GM21423 (cell line): ENCODE data around the gene FAM83E.
"Not testable (repeated sequence)": the region's sequence is repeated elsewhere in the genome, so short reads cannot be mapped to it uniquely, and the experiment has no call there.

Source experiments
- ATAC-seq: cut with Tn5 transposase; IDR thresholded peaks from one replicate; pipeline ENCODE4 v1.9.1; 2021; ENCODE audit warnings: mild to moderate bottlenecking, moderate library complexity; ENCODE audit not compliant: unreplicated experiment

Gene FAM83E

GRCh38 chr19:48641850-48642249 lies 27.0 kb upstream of the FAM83E start:
- ATAC-seq, result no peak

DNA sequence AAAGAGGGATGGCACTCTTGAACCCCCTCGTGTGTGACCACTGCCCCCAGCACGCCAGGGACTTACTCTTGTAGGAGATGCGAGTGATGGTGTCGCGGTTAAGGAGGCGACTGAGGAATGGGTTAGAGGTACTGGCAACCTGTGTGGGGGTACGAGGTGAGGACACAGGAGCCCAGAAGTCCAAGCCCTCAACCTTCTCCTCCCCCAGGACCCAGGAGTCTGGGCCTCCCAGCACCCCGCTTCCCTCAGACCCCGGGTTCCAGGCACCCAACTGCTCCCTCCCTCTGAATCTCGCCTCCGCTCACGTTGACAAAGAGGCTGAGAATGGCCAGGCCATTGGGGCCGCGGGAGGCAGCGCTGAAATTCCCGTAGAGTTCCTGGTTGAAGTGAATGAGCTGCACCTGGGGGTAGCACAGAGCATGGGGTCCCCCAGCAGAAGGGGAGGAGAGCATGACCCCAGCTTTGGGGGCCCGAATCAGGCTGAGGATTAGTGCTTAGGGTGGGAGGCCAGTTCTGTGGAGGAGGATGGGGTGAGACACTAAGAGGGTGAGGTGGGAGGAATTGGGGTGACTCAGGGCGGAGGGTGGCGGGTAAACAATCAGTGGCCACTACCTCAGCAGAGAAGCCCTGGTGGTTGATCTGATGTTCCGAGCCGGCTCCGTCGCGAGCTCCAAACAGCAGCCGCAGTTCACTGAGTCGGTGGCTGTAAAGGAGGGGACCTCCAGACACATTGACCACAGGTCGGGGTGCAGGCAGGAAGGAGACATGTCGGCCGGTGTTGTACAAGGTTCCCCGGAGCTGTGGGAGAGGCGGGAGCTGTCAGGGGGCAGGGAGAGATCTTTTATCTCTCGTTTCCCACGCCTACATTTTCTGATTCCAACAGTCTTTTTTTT lies 24.9 kb upstream of the FAM83E start:
- ATAC-seq, result no peak

DNA sequence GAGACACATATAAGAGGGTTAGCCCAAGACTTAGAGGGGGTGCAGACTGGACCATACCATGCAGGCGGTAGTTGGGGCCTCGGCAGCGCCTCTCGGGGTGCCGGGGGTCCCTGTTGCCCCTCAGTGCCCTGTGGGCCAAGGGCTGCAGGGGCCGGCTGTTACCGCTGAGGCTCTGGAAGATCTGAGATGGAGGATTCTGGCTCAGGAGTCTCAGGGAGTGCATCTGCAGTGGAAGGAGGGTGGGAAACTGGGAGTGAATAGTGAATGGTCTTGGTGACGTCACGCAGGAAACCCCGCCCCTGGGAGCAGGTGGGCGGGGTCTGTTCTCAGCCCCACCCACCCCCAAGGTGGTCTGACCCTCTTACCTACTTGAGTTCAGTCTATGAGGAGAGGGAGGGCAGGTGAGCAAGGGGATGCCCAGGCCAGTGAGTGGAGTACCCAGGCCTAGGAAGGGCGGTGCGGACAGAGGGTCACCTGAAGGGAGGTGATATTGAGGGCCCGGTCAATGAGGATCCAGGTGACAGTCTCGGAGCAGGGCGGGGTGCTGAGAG lies 24.0 kb upstream of the FAM83E start:
- ATAC-seq, result no peak

- ATAC-seq, result peak; percentile 10
These were observed 23.3 kb upstream of the FAM83E start for GRCh38 chr19:48637948-48638830.

- ATAC-seq, result peak; percentile 66
These were observed 22.6 kb upstream of the FAM83E start for GRCh38 chr19:48637449-48637947.

DNA sequence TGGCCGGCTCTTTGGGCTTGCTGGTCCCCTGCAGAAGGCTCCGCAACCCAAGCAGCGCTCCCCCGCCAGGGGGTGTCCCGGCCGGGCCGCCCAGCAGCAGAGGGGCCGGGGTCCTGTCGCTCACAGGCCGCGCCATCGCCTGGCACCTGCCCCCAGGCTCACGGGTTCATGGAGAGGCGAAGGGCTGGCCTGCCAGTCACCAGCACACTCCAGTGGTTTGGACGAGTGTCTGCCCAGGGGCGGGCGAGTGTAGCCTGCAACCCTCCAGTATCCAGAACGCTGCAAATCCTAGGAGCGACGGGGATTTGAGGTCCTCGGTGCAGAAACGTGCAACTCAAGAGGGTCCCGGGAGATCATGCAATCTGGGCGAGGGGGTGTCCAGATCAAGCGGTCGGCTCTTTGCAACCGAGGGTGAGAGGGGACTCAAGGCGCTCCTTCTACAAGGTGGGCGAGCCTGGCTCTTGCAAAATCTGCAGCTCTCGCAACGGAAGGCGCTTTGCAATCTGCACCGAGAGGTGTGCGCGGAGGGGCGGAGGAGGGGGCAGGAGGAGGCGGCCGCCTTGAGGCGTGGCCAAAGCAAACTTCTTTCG lies 22.1 kb upstream of the FAM83E start, which contains the start of gene DBP:
TSS of gene DBP (minus strand) at position 521 of the 590 bp plus-strand sequence. CDS start at position 136, 385 bp downstream.
- no peak for ATAC-seq

GRCh38 chr19:48635966-48636858 lies 21.3 kb upstream of the FAM83E start:
- ATAC-seq, result no peak

- ATAC-seq, result no peak
These were observed 20.5 kb upstream of the FAM83E start for GRCh38 chr19:48635263-48635965.

DNA sequence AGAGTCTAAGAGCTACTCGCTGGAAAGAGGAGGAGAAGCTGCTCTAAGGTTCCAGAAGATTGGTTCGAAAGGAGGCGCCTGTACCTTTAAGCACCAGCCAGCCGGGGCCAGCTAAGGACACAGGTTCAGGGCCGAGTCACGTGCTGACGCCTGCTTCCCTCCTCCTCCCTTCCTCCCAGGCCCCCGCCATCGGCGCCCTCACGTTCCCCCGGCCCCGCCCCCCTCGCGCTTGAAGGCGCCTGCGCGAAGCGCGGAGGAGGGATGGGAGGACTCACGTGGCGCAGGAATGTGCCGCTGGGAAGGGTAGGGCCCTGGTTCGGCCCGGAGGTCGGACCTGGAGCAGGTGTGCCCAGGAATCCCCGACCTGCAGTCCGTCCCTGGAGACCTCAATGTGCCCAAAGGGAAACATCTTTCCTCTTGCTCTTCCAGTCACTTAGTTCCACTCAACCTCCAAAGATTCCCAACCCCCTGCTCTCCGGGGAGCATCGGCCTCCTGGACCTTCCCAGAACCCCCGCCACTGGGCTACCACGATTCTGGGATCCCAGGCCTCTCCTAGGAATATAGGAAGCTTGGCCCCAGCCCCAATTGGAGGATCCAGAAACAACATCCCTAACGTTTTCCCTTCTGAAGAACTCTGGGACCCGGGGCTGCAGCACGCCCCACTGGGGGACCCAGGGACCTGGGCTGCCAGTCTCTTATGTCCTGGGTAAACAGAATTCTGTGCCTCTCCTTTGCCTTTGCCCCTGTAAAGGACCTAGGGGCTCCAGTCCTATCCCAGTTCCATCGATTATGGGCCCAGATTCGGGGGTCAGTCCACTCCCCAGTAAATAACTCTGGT lies 19.8 kb upstream of the FAM83E start:
- peak; percentile 23 for ATAC-seq

- no peak for ATAC-seq
These were observed 19.1 kb upstream of the FAM83E start for GRCh38 chr19:48634036-48634342.

- ATAC-seq, result no peak
These were observed 18.5 kb upstream of the FAM83E start for GRCh38 chr19:48633148-48634035.

DNA sequence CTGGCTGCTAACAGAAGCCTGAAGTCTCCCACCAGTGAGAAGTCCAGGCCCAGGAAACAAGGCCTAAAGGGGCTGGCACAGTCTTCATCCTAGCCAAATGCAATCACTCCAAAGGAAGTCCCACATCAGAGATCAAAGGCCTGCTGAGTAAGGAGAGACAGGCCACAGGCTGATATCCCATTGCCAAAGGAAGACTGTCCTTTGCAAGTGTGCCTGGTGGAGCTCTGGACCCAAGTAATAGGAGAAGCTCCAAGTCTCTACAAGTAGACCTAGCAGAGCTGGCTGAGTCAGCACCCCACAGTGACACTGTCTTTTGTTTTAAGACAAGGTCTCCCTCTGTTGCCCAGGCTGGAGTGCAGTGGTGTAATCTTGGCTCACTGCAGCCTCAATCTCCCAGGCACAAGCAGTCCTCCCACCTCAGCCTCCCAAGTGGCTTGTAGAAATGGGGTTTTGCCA lies 17.8 kb upstream of the FAM83E start:
- ATAC-seq, result no peak

GRCh38 chr19:48632286-48632685 lies 17.4 kb upstream of the FAM83E start:
- not testable (repeated sequence) for ATAC-seq

GRCh38 chr19:48631225-48631624 lies 16.3 kb upstream of the FAM83E start:
- ATAC-seq, result no peak

DNA sequence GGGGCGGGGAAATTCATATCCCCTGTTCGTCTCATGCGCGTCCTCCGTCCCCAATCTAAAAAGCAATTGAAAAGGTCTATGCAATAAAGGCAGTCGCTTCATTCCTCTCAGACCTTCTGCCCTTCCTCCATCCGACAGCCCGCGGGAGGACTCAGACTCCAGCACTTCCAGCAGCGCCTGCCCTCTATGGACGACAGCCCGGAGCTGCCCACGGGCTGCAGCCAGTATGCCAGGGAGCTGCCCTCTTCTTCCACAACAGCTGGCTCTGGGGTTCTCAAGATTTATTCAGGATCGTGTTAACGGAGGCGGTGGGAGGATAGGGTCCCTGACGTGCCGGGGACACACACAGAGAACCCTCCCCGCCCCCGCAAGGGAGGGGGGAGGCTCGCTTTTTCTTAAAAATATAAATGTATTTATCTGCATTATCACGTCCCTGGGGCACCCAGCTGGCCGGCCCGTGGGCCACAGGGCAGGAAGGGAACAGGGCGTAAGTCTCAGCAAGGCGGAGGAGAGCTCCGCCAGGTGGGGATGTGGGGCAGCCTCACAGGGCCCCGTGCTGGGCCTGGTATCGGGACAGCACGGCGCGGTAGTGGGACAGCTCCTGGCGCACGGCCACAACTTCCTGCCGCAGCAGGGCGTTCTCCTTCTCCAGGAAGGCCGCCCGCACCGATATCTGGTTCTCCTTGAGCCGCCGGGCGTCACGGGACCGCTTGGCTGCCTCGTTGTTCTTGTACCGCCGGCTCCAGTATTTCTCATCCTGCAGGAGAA lies 15.6 kb upstream of the FAM83E start:
- ATAC-seq, result no peak

- ATAC-seq, result no peak
These were observed 14.9 kb upstream of the FAM83E start for GRCh38 chr19:48629599-48630295.
